Colonic mucosa (tissue), 4 donors: ENCODE data around the gene C4orf51. TPM values are rescaled to one million over a fixed set of nuclear protein-coding genes. Genes with fewer than 3 reads are reported as not detected.

Source experiments
- DNase-seq: peaks from one replicate; pipeline ENCODE4 v3.0.0-alpha.2; 2020
- H3K27ac ChIP-seq: fragments of 200-600 bp; one replicate; pipeline ENCODE4 v1.8.0; 2021
- H3K27me3 ChIP-seq: fragments of 200-600 bp; one replicate; pipeline ENCODE4 v1.8.0; 2021
- H3K36me3 ChIP-seq: fragments of 200-600 bp; one replicate; pipeline ENCODE4 v1.8.0; 2021
- H3K4me1 ChIP-seq: fragments of 200-600 bp; one replicate; pipeline ENCODE4 v1.8.0; 2021; ENCODE audit warnings: mild to moderate bottlenecking
- H3K4me3 ChIP-seq: fragments of 200-600 bp; one replicate; pipeline ENCODE4 v1.8.0; 2021
- H3K9ac ChIP-seq, 2 donors: one replicate each; pipeline ENCODE4 v1.7.0; 2013; ENCODE audit warnings: control low read depth in 2 of 2, low read depth in 2 of 2, low read length in 2 of 2
- H3K9me3 ChIP-seq: fragments of 200-600 bp; one replicate; pipeline ENCODE4 v1.8.0; 2021
- intact Hi-C: fragments of 100-400 bp; cut with DNase I; formaldehyde crosslinking; loops from one replicate; pipeline ENCODE4 v1.14.1; 2022
- total RNA-seq, 2 donors: library from RNA; stranded (reverse); fragmentation: NEBNext Ultra II Directional in 1 of 2; extraction: Animal tissue kit (Norgen Biotek cat#: 25700) in 1 of 2; gene quantifications; one replicate each; pipeline ENCODE4 v1.2.1, GENCODE V29; 2021
- TF ChIP-seq, protein P1 (sequence below): fragments of 200-600 bp; IDR thresholded peaks from one replicate; pipeline ENCODE4 v1.8.0; 2022; ENCODE audit warnings: antibody characterized with exemption, mild to moderate bottlenecking
- donor health status: healthy.
- donor health status: DM: no; HTN: no; CAD: no.
- donor health status: DM: no; HTN: no; CAD: no.

C4orf51 gene
- total RNA-seq, 2 donors from 2014 or later: not detected

DNA sequence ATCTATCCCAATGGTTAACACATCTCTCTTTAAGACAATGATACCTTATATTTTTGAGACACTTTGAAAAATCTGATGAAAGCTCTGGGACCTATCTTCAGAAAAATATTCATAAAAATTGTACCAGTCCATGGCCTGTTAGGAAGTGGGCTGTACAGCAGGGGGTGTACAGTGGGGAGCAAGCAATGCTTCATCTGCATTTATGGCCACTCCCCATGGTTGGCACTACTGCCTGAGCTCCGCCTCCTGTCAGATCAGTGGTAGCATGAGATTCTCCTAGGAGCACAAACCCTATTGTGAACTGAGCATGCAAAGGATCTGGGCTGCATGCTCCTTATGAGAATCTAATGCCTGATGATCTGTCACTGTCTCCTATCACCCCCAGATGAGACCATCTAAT is 42.6 kb downstream of the C4orf51 start:
- no peak for DNase-seq
- intact Hi-C loops: no loop called here
- no peaks in the 10 kb centered on the region for H3K4me1 ChIP-seq
- H3K9me3 ChIP-seq: no peaks in the 10 kb centered on the region
- TF ChIP-seq, protein P1, sequence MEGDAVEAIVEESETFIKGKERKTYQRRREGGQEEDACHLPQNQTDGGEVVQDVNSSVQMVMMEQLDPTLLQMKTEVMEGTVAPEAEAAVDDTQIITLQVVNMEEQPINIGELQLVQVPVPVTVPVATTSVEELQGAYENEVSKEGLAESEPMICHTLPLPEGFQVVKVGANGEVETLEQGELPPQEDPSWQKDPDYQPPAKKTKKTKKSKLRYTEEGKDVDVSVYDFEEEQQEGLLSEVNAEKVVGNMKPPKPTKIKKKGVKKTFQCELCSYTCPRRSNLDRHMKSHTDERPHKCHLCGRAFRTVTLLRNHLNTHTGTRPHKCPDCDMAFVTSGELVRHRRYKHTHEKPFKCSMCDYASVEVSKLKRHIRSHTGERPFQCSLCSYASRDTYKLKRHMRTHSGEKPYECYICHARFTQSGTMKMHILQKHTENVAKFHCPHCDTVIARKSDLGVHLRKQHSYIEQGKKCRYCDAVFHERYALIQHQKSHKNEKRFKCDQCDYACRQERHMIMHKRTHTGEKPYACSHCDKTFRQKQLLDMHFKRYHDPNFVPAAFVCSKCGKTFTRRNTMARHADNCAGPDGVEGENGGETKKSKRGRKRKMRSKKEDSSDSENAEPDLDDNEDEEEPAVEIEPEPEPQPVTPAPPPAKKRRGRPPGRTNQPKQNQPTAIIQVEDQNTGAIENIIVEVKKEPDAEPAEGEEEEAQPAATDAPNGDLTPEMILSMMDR: no peak
- no peaks in the 10 kb centered on the region for H3K27me3 ChIP-seq
- H3K36me3 ChIP-seq: no peaks in the 10 kb centered on the region
- H3K27ac ChIP-seq: no peak overlapping the region
- H3K9ac ChIP-seq: no peak overlapping the region
- H3K4me3 ChIP-seq: no peak overlapping the region

DNA sequence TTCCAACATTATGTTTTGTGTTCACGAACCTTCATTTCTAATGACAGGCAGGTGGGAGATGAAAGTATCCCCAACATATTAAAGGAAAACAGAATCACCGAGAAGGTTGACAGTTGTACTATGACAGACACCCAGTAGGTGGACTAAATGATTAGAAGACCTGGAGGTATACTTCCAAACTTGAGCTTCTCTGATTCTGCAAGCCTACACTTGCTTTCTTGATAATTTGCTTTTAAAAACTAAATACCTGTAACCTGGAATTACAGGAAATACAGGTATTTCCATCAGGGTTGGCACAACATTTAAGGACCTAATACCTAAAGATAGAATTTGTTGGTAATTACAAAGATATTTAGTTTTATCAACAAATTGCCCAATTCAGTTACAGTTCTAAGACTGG is 43.4 kb downstream of the C4orf51 start:
- Histone ChIP-seq H3K36me3 (no peaks in the 10 kb centered on the region), H3K9me3 (no peaks in the 10 kb centered on the region), H3K27me3 (no peaks in the 10 kb centered on the region), H3K4me3 (no peak overlapping the region), H3K9ac (no peak overlapping the region), H3K27ac (no peak overlapping the region), H3K4me1 (no peaks in the 10 kb centered on the region)
- DNase-seq: no peak
- TF ChIP-seq, protein P1: no peak
- intact Hi-C loops: no loop called here

DNA sequence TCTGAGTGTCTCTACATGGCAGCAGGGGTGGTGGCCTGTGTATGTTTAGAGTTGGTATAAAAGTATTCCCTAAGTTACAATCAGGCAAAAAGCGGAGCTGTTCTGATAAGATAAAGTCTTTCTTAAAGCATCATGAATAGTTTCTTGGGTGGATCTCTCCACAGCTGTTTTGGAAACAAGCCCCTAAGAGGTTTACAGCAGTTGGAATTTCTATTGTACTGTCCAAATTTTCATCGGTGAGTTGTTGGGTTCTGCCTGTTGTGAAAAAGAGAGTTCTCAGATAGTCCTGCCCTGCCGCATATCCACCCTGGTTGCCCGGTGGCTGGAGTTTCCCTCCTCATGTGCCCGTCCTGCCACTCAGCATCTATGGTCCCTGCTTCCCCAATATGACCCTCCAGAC is 50.1 kb downstream of the C4orf51 start:
- Histone ChIP-seq H3K4me3 (no peak overlapping the region), H3K9ac (no peak overlapping the region), H3K9me3 (no peaks in the 10 kb centered on the region), H3K27ac (no peak overlapping the region), H3K4me1 (peaks cover 10% of the 10 kb centered on the region), H3K27me3 (no peaks in the 10 kb centered on the region), H3K36me3 (no peaks in the 10 kb centered on the region)
- TF ChIP-seq, protein P1: no peak
- DNase-seq: no peak
- intact Hi-C loops: loop anchor here (5.0 to 10.0 kb wide), 2 partner anchors 105 to 207 kb away; partner anchors contain the start of gene ZNF827

DNA sequence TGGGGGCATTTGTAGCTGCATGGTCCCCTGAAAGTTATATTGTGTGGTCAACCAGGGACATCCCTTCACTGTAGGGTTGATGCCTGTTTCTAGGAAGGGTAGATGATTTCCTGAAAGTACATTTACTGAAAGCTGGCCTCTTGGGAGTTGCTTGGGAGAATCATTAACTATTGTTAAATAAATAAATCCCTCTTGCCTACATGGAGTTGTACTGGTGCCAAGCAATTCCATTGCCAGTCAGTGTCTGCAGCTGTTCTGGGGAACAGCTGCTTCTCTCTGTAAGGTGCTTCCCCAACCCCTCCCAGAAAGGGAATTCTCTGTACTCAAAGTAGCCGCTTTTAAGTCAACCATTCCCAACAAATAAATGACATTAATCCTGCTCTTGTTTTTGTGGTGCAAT is 51.1 kb downstream of the C4orf51 start:
- TF ChIP-seq, protein P1: no peak
- no peak overlapping the region for H3K27ac ChIP-seq
- no peaks in the 10 kb centered on the region for H3K27me3 ChIP-seq
- H3K4me3 ChIP-seq: no peak overlapping the region
- H3K9me3 ChIP-seq: no peaks in the 10 kb centered on the region
- H3K4me1 ChIP-seq: peaks cover 10% of the 10 kb centered on the region
- DNase-seq: peak; percentile 74
- intact Hi-C loops: loop anchor here (5.0 to 10.0 kb wide), 2 partner anchors 106 to 206 kb away; partner anchors contain the start of gene ZNF827
- no peak overlapping the region for H3K9ac ChIP-seq
- no peaks in the 10 kb centered on the region for H3K36me3 ChIP-seq

DNA sequence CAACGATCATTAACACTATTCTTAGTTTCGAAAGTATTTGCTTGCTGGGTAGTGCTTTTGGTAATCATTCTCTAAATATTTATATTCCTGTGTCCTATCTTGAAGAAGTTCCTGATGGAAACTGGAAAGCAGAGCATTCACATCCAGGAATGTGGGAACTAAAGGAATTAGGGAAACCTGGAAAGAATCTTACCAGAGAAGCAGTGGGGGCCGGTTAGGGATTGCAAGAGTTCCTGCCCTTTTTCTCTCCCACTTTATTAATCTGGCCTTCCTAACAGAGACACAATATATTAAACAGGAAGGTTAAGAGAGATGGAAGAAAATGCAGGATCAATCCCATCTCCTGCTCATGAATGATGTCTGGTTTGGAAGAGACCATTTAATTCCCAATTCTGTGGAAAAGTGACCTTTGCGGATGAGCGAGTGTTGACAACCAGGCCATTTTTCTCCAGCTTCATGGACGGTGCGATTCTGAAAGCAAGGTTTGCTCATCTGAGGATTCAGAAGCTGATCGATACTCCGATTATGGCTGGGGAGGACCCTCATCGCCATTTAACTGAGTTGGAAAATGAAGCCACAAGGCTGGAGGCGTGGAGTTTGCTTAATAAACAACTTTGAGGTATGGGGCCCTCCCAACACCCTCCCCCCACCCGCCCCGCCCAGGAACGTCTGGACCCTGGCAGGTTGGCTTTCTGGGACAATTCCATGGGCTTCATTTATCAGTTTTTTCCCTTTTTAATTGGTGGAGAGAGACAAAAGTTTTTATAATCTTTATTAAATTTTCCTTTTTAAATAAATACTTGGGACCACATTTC is 52.3 kb downstream of the C4orf51 start:
- intact Hi-C loops: loop anchor here (5.0 to 10.0 kb wide), 2 partner anchors 107 to 205 kb away; partner anchors contain the start of gene ZNF827
- Histone ChIP-seq H3K4me1 (peaks cover 10% of the 10 kb centered on the region), H3K27ac (peak overlapping the region; percentile 87), H3K4me3 (peak overlapping the region; percentile 48), H3K36me3 (no peaks in the 10 kb centered on the region), H3K27me3 (no peaks in the 10 kb centered on the region), H3K9ac (peak overlapping the region in 1 of 2 donors; percentile 8), H3K9me3 (no peaks in the 10 kb centered on the region)
- TF ChIP-seq, protein P1: no peak
- peak; percentile 25 for DNase-seq
